ENCODE results near the gene SYNE3. TPM values are rescaled to one million over a fixed set of nuclear protein-coding genes. Genes with fewer than 3 reads are reported as not detected.

SYNE3 gene
- total and polyA plus RNA-seq, 2 experiments from 2014 or later: 0.16 to 2.4 TPM

DNA sequence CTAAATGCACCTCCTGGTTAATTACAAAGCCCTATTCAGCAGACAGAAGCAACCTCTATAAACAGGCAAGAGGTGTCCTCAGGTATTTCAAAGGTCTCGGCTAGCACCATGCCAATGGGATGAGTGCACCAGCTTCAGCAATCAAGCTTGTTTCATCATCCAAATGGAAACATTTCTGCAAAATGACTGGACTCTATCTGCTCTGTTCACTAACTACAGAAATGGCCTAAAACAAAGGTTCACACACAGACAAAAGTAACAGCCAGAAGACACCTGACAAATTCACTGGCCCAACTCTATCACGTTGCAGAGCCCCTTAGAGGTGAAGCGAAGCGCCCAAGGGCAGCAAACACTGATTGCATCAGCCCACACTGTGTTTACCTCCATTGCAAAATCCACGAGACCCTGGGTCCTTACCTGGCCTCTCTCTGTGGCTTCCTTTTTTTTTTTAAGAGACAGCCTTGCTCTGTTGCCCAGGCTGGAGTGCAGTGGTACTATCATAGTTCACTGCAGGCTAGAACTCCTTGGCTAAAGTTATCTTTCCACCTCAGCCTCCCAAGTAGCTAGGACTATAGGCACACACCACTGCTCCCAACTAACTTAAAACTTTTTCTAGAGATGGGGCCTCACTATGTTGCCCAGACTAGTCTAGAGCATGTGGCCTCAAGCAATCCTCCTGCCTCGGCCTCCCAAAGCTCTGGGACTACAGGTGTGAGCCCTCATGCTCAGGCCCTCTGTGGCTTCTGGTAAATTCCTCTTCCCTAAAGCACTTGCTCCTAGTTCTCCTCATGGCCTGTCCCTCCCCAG, 8.5 kb upstream of the SYNE3 start:
- Histone ChIP-seq H3K27ac (peak overlapping the region; percentile 84), H3K9me3 (ENCODE audit: low read depth) (no peaks in the 10 kb centered on the region), H2AFZ (no peak overlapping the region), H3K4me1 (ENCODE audit: insufficient read depth) (peaks cover 18% of the 10 kb centered on the region), H3K9me2 (replicated peaks; ENCODE audit: insufficient read depth) (no peaks in the 10 kb centered on the region), H3K4me3 (no peak overlapping the region), H3K27me3 (no peaks in the 10 kb centered on the region), H3K36me3 (replicated peaks; ENCODE audit: insufficient read depth, low read depth) (no peaks in the 10 kb centered on the region), H3K79me2 (peaks cover 24% of the 10 kb centered on the region), H4K20me1 (ENCODE audit: insufficient read depth, poor library complexity, severe bottlenecking) (no peaks in the 10 kb centered on the region), H3K4me2 (no peak overlapping the region)
- DNase-seq (ENCODE audit: low spot score): no peak
- WGBS (ENCODE audit: low lambda C conversion rate, missing lambda C conversion rate): 66% methylated on average over 6 of the region's 6 CpGs
- TF ChIP-seq, protein P1, sequence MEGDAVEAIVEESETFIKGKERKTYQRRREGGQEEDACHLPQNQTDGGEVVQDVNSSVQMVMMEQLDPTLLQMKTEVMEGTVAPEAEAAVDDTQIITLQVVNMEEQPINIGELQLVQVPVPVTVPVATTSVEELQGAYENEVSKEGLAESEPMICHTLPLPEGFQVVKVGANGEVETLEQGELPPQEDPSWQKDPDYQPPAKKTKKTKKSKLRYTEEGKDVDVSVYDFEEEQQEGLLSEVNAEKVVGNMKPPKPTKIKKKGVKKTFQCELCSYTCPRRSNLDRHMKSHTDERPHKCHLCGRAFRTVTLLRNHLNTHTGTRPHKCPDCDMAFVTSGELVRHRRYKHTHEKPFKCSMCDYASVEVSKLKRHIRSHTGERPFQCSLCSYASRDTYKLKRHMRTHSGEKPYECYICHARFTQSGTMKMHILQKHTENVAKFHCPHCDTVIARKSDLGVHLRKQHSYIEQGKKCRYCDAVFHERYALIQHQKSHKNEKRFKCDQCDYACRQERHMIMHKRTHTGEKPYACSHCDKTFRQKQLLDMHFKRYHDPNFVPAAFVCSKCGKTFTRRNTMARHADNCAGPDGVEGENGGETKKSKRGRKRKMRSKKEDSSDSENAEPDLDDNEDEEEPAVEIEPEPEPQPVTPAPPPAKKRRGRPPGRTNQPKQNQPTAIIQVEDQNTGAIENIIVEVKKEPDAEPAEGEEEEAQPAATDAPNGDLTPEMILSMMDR (IDR thresholded peaks at IDR 0.05; ENCODE audit: poor library complexity): no peak
- no peak for TF ChIP-seq EZH2phosphoT487 (IDR thresholded peaks at IDR 0.05; ENCODE audit: low read depth, severe bottlenecking, unreplicated experiment)
- no peak for TF ChIP-seq EZH2 (IDR thresholded peaks at IDR 0.05; ENCODE audit: borderline replicate concordance)

DNA sequence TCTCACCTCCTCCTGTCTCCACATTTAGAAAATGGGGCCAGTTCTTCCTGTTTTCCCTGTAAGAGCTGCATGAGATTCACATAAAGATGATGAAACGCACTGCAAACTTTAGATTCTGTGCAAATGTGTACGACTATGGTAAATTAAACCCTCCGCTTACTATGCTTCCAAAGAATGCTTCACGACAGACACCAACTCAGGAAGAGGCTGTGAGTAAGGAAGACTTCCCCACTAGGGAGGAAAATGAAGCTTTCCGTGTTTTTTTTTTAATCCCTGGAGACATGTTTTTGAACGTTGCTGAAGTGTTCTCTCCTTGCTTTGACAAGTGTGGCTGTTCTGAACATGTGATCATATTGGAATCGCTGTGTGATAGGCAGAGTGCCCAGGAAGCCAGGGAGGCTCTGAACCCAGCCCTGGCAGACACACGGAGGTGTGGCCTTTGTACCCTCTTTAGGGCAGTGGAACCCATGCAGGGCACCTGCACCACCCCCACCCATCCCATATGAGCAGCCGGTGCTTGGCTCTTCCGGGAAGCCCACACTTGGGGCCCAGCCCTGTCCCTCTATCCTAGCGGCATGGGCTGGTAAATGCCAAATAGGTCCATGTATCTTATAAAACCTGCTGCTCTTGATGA, 7.5 kb upstream of the SYNE3 start:
- Histone ChIP-seq H3K9me2 (replicated peaks; ENCODE audit: insufficient read depth) (no peaks in the 10 kb centered on the region), H3K4me3 (no peak overlapping the region), H4K20me1 (ENCODE audit: insufficient read depth, poor library complexity, severe bottlenecking) (no peaks in the 10 kb centered on the region), H3K9me3 (ENCODE audit: low read depth) (no peaks in the 10 kb centered on the region), H3K4me1 (ENCODE audit: insufficient read depth) (peaks cover 18% of the 10 kb centered on the region), H3K4me2 (peak overlapping the region; percentile 58), H3K27me3 (no peaks in the 10 kb centered on the region), H3K36me3 (replicated peaks; ENCODE audit: insufficient read depth, low read depth) (no peaks in the 10 kb centered on the region), H2AFZ (no peak overlapping the region), H3K79me2 (peaks cover 14% of the 10 kb centered on the region), H3K27ac (peak overlapping the region; percentile 84)
- DNase-seq (ENCODE audit: low spot score): no peak
- TF ChIP-seq, protein P1 (IDR thresholded peaks at IDR 0.05; ENCODE audit: poor library complexity): no peak
- TF ChIP-seq EZH2phosphoT487 (IDR thresholded peaks at IDR 0.05; ENCODE audit: low read depth, severe bottlenecking, unreplicated experiment) (no peak), EZH2 (IDR thresholded peaks at IDR 0.05; ENCODE audit: borderline replicate concordance) (no peak)
- 73% methylated on average over 11 of the region's 11 CpGs for WGBS (ENCODE audit: low lambda C conversion rate, missing lambda C conversion rate)

DNA sequence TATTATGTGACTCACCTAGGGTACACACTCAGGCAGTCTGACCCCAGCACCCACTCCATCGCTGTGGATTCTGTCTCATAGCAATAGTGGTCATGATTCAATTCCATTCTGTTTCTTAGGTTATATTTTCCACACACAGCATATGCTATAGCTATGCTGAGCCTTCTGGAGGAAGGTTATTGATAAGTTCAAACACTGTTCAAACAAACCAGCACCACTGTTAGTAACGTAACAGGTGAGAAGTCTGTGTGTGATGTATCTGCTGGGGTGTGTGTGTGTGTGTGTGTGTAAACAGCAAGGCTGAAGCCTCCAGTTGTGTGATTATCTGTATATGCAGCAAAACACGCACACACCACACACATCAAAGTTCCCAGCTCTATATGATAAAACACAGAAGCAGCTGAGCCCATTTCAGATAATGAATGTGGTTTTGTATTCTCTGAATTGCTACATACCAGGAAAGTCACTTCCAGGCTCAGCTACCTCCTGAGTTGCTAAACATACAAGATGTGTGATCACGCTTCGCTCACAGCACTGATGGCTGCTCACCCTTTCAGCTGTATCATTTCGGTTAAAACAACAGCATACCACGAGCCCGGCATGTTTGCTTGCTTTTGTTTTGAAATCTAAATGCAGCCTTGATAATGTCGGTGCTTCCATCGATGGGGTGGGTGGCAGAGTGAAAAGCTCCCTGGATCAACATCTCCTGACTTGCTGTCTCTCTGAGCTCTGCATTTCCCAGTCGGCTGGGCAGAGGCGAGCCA, 6.8 kb upstream of the SYNE3 start:
- TF ChIP-seq EZH2 (IDR thresholded peaks at IDR 0.05; ENCODE audit: borderline replicate concordance) (no peak), EZH2phosphoT487 (IDR thresholded peaks at IDR 0.05; ENCODE audit: low read depth, severe bottlenecking, unreplicated experiment) (no peak)
- TF ChIP-seq, protein P1 (IDR thresholded peaks at IDR 0.05; ENCODE audit: poor library complexity): no peak
- no peak overlapping the region for H3K4me3 ChIP-seq
- peak overlapping the region; percentile 84 for H3K27ac ChIP-seq
- H3K9me3 ChIP-seq (ENCODE audit: low read depth): no peaks in the 10 kb centered on the region
- H3K36me3 ChIP-seq (replicated peaks; ENCODE audit: insufficient read depth, low read depth): no peaks in the 10 kb centered on the region
- H3K27me3 ChIP-seq: no peaks in the 10 kb centered on the region
- H4K20me1 ChIP-seq (ENCODE audit: insufficient read depth, poor library complexity, severe bottlenecking): no peaks in the 10 kb centered on the region
- peaks cover 7% of the 10 kb centered on the region for H3K79me2 ChIP-seq
- H3K4me1 ChIP-seq (ENCODE audit: insufficient read depth): peaks cover 18% of the 10 kb centered on the region
- WGBS (ENCODE audit: low lambda C conversion rate, missing lambda C conversion rate): 55% methylated on average over 12 of the region's 12 CpGs
- H3K4me2 ChIP-seq: peak overlapping the region; percentile 58
- no peaks in the 10 kb centered on the region for H3K9me2 ChIP-seq (replicated peaks; ENCODE audit: insufficient read depth)
- no peak overlapping the region for H2AFZ ChIP-seq
- no peak for DNase-seq (ENCODE audit: low spot score)

Measured in hepatocyte (in vitro differentiated cells).